GM12878 (cell line): ENCODE measurements around the gene HIP1.
"Not testable (repeated sequence)": the region's sequence is repeated elsewhere in the genome, so short reads cannot be mapped to it uniquely, and the experiment has no call there.

Source experiments
- NBN ChIP-seq: fragments of 450-650 bp; IDR thresholded peaks from 2 replicates; pipeline ENCODE4 v1.6.1; 2016
- TF ChIP-seq, protein P1 (sequence below): IDR thresholded peaks from 2 replicates; pipeline ENCODE4 v1.6.1; 2011; ENCODE audit warnings: borderline replicate concordance, low read depth, mild to moderate bottlenecking, moderate library complexity, mixed read lengths, low read length; ENCODE audit not compliant: insufficient read depth; ENCODE audit errors: extremely low read length
- TF ChIP-seq, protein P2 (sequence below), 3 experiments: IDR thresholded peaks in 2 of 3; conservative IDR thresholded peaks in 1 of 3; 2 replicates each; pipeline ENCODE4 v1.5.1; 2011; ENCODE audit warnings: low read depth in 3 of 3, low read length in 3 of 3, mild to moderate bottlenecking in 3 of 3, control low read depth in 2 of 3, moderate library complexity in 2 of 3, inconsistent platforms in 1 of 3, mixed read lengths in 1 of 3; ENCODE audit not compliant: control insufficient read depth in 2 of 3, insufficient read depth in 1 of 3; ENCODE audit errors: extremely low read depth in 1 of 3
- TF ChIP-seq, protein P3 (sequence below): IDR thresholded peaks from 2 replicates; pipeline ENCODE4 v1.6.1; 2012; ENCODE audit warnings: low read depth, low read length, improper control_type of control experiment

DNA sequence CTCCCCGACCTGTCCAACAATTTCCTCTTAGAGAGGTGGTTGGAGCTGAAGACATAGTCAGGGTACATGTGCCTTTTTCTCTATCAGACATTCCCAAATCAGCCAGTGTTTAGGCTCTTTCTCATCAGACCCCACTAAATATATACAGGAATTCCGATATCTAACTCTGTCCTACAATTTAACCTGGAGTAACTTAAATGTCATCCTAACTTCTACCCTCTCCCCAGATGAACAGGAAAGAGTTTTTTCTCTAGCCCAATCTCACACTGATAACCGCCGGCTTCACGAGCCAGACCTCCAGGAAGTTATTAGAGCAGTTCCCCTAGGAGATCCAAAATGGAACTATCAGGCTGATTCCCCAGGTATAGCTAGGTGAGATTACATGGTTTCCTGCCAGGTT, 44.3 kb upstream of the HIP1 start:
- TF ChIP-seq, protein P1, sequence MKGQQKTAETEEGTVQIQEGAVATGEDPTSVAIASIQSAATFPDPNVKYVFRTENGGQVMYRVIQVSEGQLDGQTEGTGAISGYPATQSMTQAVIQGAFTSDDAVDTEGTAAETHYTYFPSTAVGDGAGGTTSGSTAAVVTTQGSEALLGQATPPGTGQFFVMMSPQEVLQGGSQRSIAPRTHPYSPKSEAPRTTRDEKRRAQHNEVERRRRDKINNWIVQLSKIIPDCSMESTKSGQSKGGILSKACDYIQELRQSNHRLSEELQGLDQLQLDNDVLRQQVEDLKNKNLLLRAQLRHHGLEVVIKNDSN: not testable (repeated sequence)
- TF ChIP-seq, protein P2, sequence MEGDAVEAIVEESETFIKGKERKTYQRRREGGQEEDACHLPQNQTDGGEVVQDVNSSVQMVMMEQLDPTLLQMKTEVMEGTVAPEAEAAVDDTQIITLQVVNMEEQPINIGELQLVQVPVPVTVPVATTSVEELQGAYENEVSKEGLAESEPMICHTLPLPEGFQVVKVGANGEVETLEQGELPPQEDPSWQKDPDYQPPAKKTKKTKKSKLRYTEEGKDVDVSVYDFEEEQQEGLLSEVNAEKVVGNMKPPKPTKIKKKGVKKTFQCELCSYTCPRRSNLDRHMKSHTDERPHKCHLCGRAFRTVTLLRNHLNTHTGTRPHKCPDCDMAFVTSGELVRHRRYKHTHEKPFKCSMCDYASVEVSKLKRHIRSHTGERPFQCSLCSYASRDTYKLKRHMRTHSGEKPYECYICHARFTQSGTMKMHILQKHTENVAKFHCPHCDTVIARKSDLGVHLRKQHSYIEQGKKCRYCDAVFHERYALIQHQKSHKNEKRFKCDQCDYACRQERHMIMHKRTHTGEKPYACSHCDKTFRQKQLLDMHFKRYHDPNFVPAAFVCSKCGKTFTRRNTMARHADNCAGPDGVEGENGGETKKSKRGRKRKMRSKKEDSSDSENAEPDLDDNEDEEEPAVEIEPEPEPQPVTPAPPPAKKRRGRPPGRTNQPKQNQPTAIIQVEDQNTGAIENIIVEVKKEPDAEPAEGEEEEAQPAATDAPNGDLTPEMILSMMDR (IDR thresholded peaks at IDR 0.05 in 2 of 3, conservative IDR thresholded peaks at IDR 0.05 in 1 of 3; ENCODE audit: control insufficient read depth in 2 of 3, extremely low read depth in 1 of 3, insufficient read depth in 1 of 3, low read depth in 3 of 3, low read length in 3 of 3): not testable (repeated sequence)
- TF ChIP-seq, protein P3, sequence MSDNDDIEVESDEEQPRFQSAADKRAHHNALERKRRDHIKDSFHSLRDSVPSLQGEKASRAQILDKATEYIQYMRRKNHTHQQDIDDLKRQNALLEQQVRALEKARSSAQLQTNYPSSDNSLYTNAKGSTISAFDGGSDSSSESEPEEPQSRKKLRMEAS: not testable (repeated sequence)
- TF ChIP-seq NBN: not testable (repeated sequence)
